PFSK-1 (cell line): ENCODE measurements around the gene RBP3.

Source experiments
- POLR2AphosphoS5 ChIP-seq: IDR thresholded peaks from 2 replicates; pipeline ENCODE4 v1.6.1; 2012; ENCODE audit warnings: low read depth, mild to moderate bottlenecking, control low read depth, low read length, moderate library complexity
- SIN3A ChIP-seq: IDR thresholded peaks from 2 replicates; pipeline ENCODE4 v1.6.1; 2012; ENCODE audit warnings: mild to moderate bottlenecking, low read length, moderate library complexity, borderline replicate concordance; ENCODE audit not compliant: insufficient read depth
- TAF1 ChIP-seq: IDR thresholded peaks from 2 replicates; pipeline ENCODE4 v1.6.1; 2012; ENCODE audit warnings: low read length, control low read depth, borderline replicate concordance; ENCODE audit not compliant: insufficient read depth

- no peak for TF ChIP-seq SIN3A
- TF ChIP-seq POLR2AphosphoS5, result no peak
- no peak for TF ChIP-seq TAF1
Measured at GRCh38 chr10:47334466-47335295, 13.5 kb upstream of the RBP3 start.
